SK-N-SH (cell line): ENCODE measurements around the gene INPP5A.

Experiments
- CHD2 ChIP-seq: fragments of 150-350 bp; IDR thresholded peaks from 2 replicates; pipeline ENCODE4 v1.6.1; 2018; ENCODE audit warnings: low read length; ENCODE audit not compliant: partially characterized antibody
- CTCF ChIP-seq: fragments of 200-600 bp; sonication (generic); IDR thresholded peaks from 2 replicates; pipeline ENCODE4 v1.6.1; 2017; ENCODE audit warnings: antibody characterized with exemption, mild to moderate bottlenecking, moderate library complexity
- EP300 ChIP-seq, 2 experiments: IDR thresholded peaks; 2 replicates each; pipeline versions ENCODE4 v1.4.0 to v1.6.1; 2012; ENCODE audit warnings: borderline replicate concordance in 1 of 2, low read depth in 1 of 2, low read length in 1 of 2
- EZH2phosphoT487 ChIP-seq: fragments of 200-600 bp; sonication (generic); IDR thresholded peaks from 2 replicates; pipeline ENCODE4 v1.6.1; 2017; ENCODE audit warnings: low read depth, mixed run types, mild to moderate bottlenecking, antibody characterized with exemption, moderate library complexity, borderline replicate concordance
- FOSL2 ChIP-seq: IDR thresholded peaks from 2 replicates; pipeline ENCODE4 v1.4.0; 2012; ENCODE audit warnings: low read depth, mild to moderate bottlenecking, moderate library complexity, borderline replicate concordance
- NFIC ChIP-seq: IDR thresholded peaks from 2 replicates; pipeline ENCODE4 v1.4.0; 2012; ENCODE audit warnings: borderline replicate concordance
- POLR2AphosphoS5 ChIP-seq: IDR thresholded peaks from 2 replicates; pipeline ENCODE4 v1.6.1; 2012; ENCODE audit warnings: low read depth, low read length
- RCOR1 ChIP-seq: fragments of 150-350 bp; IDR thresholded peaks from 2 replicates; pipeline ENCODE4 v1.6.1; 2017; ENCODE audit warnings: antibody characterized with exemption, low read length
- SMC3 ChIP-seq: IDR thresholded peaks from 2 replicates; pipeline ENCODE4 v1.6.1; 2012; ENCODE audit warnings: low read depth, low read length, improper control_type of control experiment
- TAF1 ChIP-seq: IDR thresholded peaks from 2 replicates; pipeline ENCODE4 v1.6.1; 2012; ENCODE audit warnings: low read depth, mild to moderate bottlenecking, low read length, moderate library complexity, borderline replicate concordance
- TEAD4 ChIP-seq: IDR thresholded peaks from 2 replicates; pipeline ENCODE4 v1.4.0; 2012; ENCODE audit warnings: mild to moderate bottlenecking, borderline replicate concordance; ENCODE audit not compliant: insufficient read depth
- USF1 ChIP-seq: IDR thresholded peaks from 2 replicates; pipeline ENCODE4 v1.4.0; 2012; ENCODE audit warnings: low read depth, borderline replicate concordance
- TF ChIP-seq, protein P1 (sequence below): IDR thresholded peaks from 2 replicates; pipeline ENCODE4; 2012

GRCh38 chr10:132665946-132666704, 128.5 kb downstream of the INPP5A start:
- TF ChIP-seq CHD2 (no peak), EP300 (IDR thresholded peaks at IDR 0.05; ENCODE audit: borderline replicate concordance in 1 of 2, low read depth in 1 of 2, low read length in 1 of 2) (peak in 1 of 2 experiments; percentile 15; a peak in 1 of 4 replicates), SMC3 (no peak), CTCF (no peak), POLR2AphosphoS5 (peak; percentile 27; the same call in 1 of the 2 replicates), EZH2phosphoT487 (no peak), TEAD4 (no peak), USF1 (no peak), NFIC (no peak), FOSL2 (peak; percentile 84), RCOR1 (no peak), TAF1 (no peak)
- TF ChIP-seq, protein P1, sequence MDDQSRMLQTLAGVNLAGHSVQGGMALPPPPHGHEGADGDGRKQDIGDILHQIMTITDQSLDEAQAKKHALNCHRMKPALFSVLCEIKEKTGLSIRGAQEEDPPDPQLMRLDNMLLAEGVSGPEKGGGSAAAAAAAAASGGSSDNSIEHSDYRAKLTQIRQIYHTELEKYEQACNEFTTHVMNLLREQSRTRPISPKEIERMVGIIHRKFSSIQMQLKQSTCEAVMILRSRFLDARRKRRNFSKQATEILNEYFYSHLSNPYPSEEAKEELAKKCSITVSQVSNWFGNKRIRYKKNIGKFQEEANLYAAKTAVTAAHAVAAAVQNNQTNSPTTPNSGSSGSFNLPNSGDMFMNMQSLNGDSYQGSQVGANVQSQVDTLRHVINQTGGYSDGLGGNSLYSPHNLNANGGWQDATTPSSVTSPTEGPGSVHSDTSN, result no peak
